HEK293 (cell line): ENCODE data around the gene CERS4.

Experiments used
- GFI1B ChIP-seq: fragments of 450-650 bp; formaldehyde crosslinking; IDR thresholded peaks from 2 replicates; pipeline ENCODE4 v1.5.1; 2016; ENCODE audit warnings: missing biosample characterization, missing genetic modification characterization
- KLF10 ChIP-seq: fragments of 450-650 bp; IDR thresholded peaks from 2 replicates; pipeline ENCODE4 v1.5.1; 2018; ENCODE audit warnings: missing biosample characterization, mild to moderate bottlenecking, missing genetic modification characterization
- PRDM6 ChIP-seq: fragments of 450-650 bp; formaldehyde crosslinking; IDR thresholded peaks from 2 replicates; pipeline ENCODE4 v1.5.1; 2017; ENCODE audit warnings: missing biosample characterization, missing genetic modification characterization
- TRIM28 ChIP-seq: IDR thresholded peaks from 2 replicates; pipeline ENCODE4 v1.6.1; 2011; ENCODE audit warnings: low read length, control low read depth, borderline replicate concordance
- ZBTB1 ChIP-seq: fragments of 450-650 bp; formaldehyde crosslinking; IDR thresholded peaks from 2 replicates; pipeline ENCODE4 v1.5.1; 2016; ENCODE audit warnings: missing biosample characterization, missing genetic modification characterization
- ZBTB11 ChIP-seq: fragments of 450-650 bp; formaldehyde crosslinking; conservative IDR thresholded peaks from 2 replicates; pipeline ENCODE4 v1.5.1; 2016; ENCODE audit warnings: low read depth, missing biosample characterization, missing genetic modification characterization
- ZBTB44 ChIP-seq: fragments of 450-650 bp; IDR thresholded peaks from 2 replicates; pipeline ENCODE4 v1.5.1; 2018; ENCODE audit warnings: missing biosample characterization, mild to moderate bottlenecking, missing genetic modification characterization
- ZBTB8A ChIP-seq: fragments of 450-650 bp; formaldehyde crosslinking; IDR thresholded peaks from 2 replicates; pipeline ENCODE4 v1.5.1; 2016; ENCODE audit warnings: missing biosample characterization, missing genetic modification characterization
- ZEB2 ChIP-seq: fragments of 450-650 bp; formaldehyde crosslinking; IDR thresholded peaks from 2 replicates; pipeline ENCODE4 v1.5.1; 2016; ENCODE audit warnings: missing biosample characterization, missing genetic modification characterization
- ZFP37 ChIP-seq: fragments of 450-650 bp; formaldehyde crosslinking; IDR thresholded peaks from 2 replicates; pipeline ENCODE4 v1.5.1; 2016; ENCODE audit warnings: missing biosample characterization, missing genetic modification characterization
- ZNF114 ChIP-seq: fragments of 450-650 bp; formaldehyde crosslinking; IDR thresholded peaks from 2 replicates; pipeline ENCODE4 v1.5.0; 2017; ENCODE audit warnings: missing biosample characterization, missing genetic modification characterization
- ZNF138 ChIP-seq: fragments of 450-650 bp; formaldehyde crosslinking; IDR thresholded peaks from 2 replicates; pipeline ENCODE4 v1.5.1; 2016; ENCODE audit warnings: missing biosample characterization, missing genetic modification characterization, borderline replicate concordance
- ZNF146 ChIP-seq: fragments of 450-650 bp; formaldehyde crosslinking; IDR thresholded peaks from 2 replicates; pipeline ENCODE4 v1.5.1; 2016; ENCODE audit warnings: missing biosample characterization, missing genetic modification characterization
- ZNF174 ChIP-seq: fragments of 450-650 bp; formaldehyde crosslinking; IDR thresholded peaks from 2 replicates; pipeline ENCODE4 v1.5.0; 2017; ENCODE audit warnings: missing biosample characterization, mild to moderate bottlenecking, missing genetic modification characterization
- ZNF2 ChIP-seq: fragments of 450-650 bp; formaldehyde crosslinking; IDR thresholded peaks from 2 replicates; pipeline ENCODE4 v1.5.1; 2016; ENCODE audit warnings: missing biosample characterization, missing genetic modification characterization
- ZNF211 ChIP-seq: fragments of 450-650 bp; formaldehyde crosslinking; IDR thresholded peaks from 2 replicates; pipeline ENCODE4 v1.5.1; 2016; ENCODE audit warnings: low read depth, missing biosample characterization, missing genetic modification characterization
- ZNF223 ChIP-seq: fragments of 450-650 bp; formaldehyde crosslinking; IDR thresholded peaks from 2 replicates; pipeline ENCODE4 v1.5.1; 2016; ENCODE audit warnings: missing biosample characterization, missing genetic modification characterization
- ZNF239 ChIP-seq: fragments of 450-650 bp; formaldehyde crosslinking; IDR thresholded peaks from 2 replicates; pipeline ENCODE4 v1.5.1; 2016; ENCODE audit warnings: missing biosample characterization, missing genetic modification characterization
- ZNF350 ChIP-seq: fragments of 450-650 bp; formaldehyde crosslinking; IDR thresholded peaks from 2 replicates; pipeline ENCODE4 v1.5.0; 2017; ENCODE audit warnings: missing biosample characterization, mild to moderate bottlenecking, missing genetic modification characterization
- ZNF514 ChIP-seq: fragments of 450-650 bp; formaldehyde crosslinking; IDR thresholded peaks from 2 replicates; pipeline ENCODE4 v1.5.1; 2016; ENCODE audit warnings: missing biosample characterization, missing genetic modification characterization
- ZNF529 ChIP-seq: fragments of 450-650 bp; formaldehyde crosslinking; IDR thresholded peaks from 2 replicates; pipeline ENCODE4 v1.5.1; 2017; ENCODE audit warnings: missing genetic modification characterization, missing biosample characterization; ENCODE audit not compliant: insufficient replicate concordance
- ZNF530 ChIP-seq: fragments of 450-650 bp; formaldehyde crosslinking; IDR thresholded peaks from 2 replicates; pipeline ENCODE4 v1.5.1; 2016; ENCODE audit warnings: low read depth, missing biosample characterization, missing genetic modification characterization
- ZNF548 ChIP-seq: fragments of 450-650 bp; formaldehyde crosslinking; IDR thresholded peaks from 2 replicates; pipeline ENCODE4 v1.5.1; 2016; ENCODE audit warnings: missing biosample characterization, missing genetic modification characterization
- ZNF549 ChIP-seq: fragments of 450-650 bp; IDR thresholded peaks from 2 replicates; pipeline ENCODE4 v1.5.1; 2018; ENCODE audit warnings: missing biosample characterization, missing genetic modification characterization, mild to moderate bottlenecking, inconsistent platforms, moderate library complexity
- ZNF626 ChIP-seq: fragments of 450-650 bp; sonication (Bioruptor Pico); formaldehyde crosslinking; IDR thresholded peaks from 2 replicates; pipeline ENCODE4 v1.5.1; 2018; ENCODE audit warnings: missing biosample characterization, missing genetic modification characterization, inconsistent platforms
- ZNF629 ChIP-seq: fragments of 450-650 bp; formaldehyde crosslinking; IDR thresholded peaks from 2 replicates; pipeline ENCODE4 v1.5.1; 2017; ENCODE audit warnings: missing biosample characterization, missing genetic modification characterization
- ZNF645 ChIP-seq: fragments of 450-650 bp; formaldehyde crosslinking; IDR thresholded peaks from 2 replicates; pipeline ENCODE4; 2016; ENCODE audit warnings: missing biosample characterization, missing genetic modification characterization
- ZNF768 ChIP-seq: fragments of 450-650 bp; formaldehyde crosslinking; IDR thresholded peaks from 2 replicates; pipeline ENCODE4 v1.5.1; 2018; ENCODE audit warnings: missing biosample characterization, mild to moderate bottlenecking, missing genetic modification characterization
- ZSCAN23 ChIP-seq: fragments of 450-650 bp; formaldehyde crosslinking; IDR thresholded peaks from 2 replicates; pipeline ENCODE4 v1.5.1; 2016; ENCODE audit warnings: missing biosample characterization, missing genetic modification characterization
- ZSCAN30 ChIP-seq: fragments of 450-650 bp; IDR thresholded peaks from 2 replicates; pipeline ENCODE4 v1.5.1; 2018; ENCODE audit warnings: missing biosample characterization, mild to moderate bottlenecking, missing genetic modification characterization, moderate library complexity
- ZSCAN5A ChIP-seq: fragments of 450-650 bp; formaldehyde crosslinking; IDR thresholded peaks from 2 replicates; pipeline ENCODE4 v1.5.1; 2016; ENCODE audit warnings: missing biosample characterization, missing genetic modification characterization

Gene CERS4

GRCh38 chr19:8240274-8241229 lies 31.4 kb downstream of the CERS4 start (continued):
- TF ChIP-seq ZNF114 (tag by site-specific recombination) (no peak), ZSCAN5A (tag by site-specific recombination) (0 out of 2 replicates have a peak, but pooled peaks have one; percentile 50), ZBTB11 (tag by site-specific recombination) (no peak), ZNF529 (no peak), ZNF146 (tag by site-specific recombination) (no peak), ZNF549 (tag by site-specific recombination) (no peak), ZEB2 (tag by site-specific recombination) (peak; percentile 82), ZBTB44 (tag by site-specific recombination) (no peak; the same call in 1 of the 2 replicates), GFI1B (no peak), ZNF530 (no peak), ZNF645 (tag by site-specific recombination) (0 out of 2 replicates have a peak, but pooled peaks have one; percentile 56), TRIM28 (no peak), ZNF548 (tag by site-specific recombination) (peak; percentile 21; the same call in 1 of the 2 replicates), ZNF174 (tag by site-specific recombination) (no peak), ZNF138 (no peak), ZBTB1 (tag by site-specific recombination) (no peak), ZSCAN23 (tag by site-specific recombination) (peak; percentile 93), ZNF350 (no peak), ZFP37 (tag by site-specific recombination) (no peak), ZNF629 (tag by site-specific recombination) (peak; percentile 79), ZNF768 (tag by site-specific recombination) (no peak), ZSCAN30 (tag by site-specific recombination) (no peak), ZNF223 (tag by site-specific recombination) (no peak), KLF10 (tag by site-specific recombination) (no peak), ZNF2 (tag by site-specific recombination) (peak; percentile 79; the same call in 1 of the 2 replicates), PRDM6 (tag by site-specific recombination) (no peak; the same call in 1 of the 2 replicates), ZNF239 (peak; percentile 84; the same call in 1 of the 2 replicates), ZNF626 (tag by site-specific recombination) (no peak), ZNF514 (tag by site-specific recombination) (no peak), ZNF211 (tag by site-specific recombination) (no peak), ZBTB8A (tag by site-specific recombination) (0 out of 2 replicates have a peak, but pooled peaks have one; percentile 43)
